Measurements from ENCODE around the gene KLHL22. TPM values are rescaled to one million over a fixed set of nuclear protein-coding genes. Genes with fewer than 3 reads are reported as not detected.

KLHL22 gene
- total and polyA plus RNA-seq, 2 experiments from 2014 or later: 23.6 to 38.0 TPM

DNA sequence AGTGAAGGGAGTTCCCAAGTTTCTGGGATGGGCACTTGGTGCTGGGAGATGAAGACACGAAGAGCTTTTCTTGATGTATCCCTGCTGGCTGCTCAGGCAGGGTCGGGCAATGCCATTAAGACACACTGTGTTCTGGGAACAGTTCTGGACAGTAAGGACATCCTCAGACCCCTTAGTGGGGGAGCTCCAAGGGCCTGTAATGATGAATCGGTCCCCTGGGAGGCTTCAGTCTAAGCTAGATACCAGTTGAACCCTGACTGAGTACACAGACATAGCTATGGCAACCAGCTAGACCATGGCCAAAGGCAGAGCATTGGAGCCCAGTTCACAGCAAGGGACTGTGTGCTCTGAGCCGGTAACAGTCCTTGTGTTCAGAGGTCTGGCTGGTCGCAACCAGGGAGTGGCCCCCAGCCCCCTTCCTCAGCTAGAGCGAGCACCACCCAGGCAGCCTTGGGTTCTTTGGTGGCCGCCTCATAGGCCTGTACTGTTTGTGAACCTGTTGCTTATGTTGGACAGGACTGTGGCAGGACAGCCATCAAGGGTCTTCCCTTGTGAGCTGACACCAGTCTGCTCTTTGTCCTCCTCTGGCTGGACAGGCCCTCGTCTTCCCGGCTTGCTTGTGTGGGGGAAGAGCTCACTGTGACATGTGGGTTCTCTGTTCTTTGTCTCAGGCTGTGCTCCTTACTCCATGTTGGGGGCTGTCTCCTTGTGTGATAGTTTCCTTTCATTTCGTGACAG, 36.8 kb upstream of the KLHL22 start:
- TF ChIP-seq EZH2phosphoT487 (IDR thresholded peaks at IDR 0.05; ENCODE audit: low read depth, severe bottlenecking, unreplicated experiment) (no peak), EZH2 (IDR thresholded peaks at IDR 0.05; ENCODE audit: borderline replicate concordance) (no peak), CTCF (IDR thresholded peaks at IDR 0.05; ENCODE audit: poor library complexity) (no peak)
- no peaks in the 10 kb centered on the region for H3K36me3 ChIP-seq (replicated peaks; ENCODE audit: insufficient read depth, low read depth)
- H2AFZ ChIP-seq: no peak overlapping the region
- peaks cover 48% of the 10 kb centered on the region for H4K20me1 ChIP-seq (ENCODE audit: insufficient read depth, poor library complexity, severe bottlenecking)
- H3K4me1 ChIP-seq (ENCODE audit: insufficient read depth): peaks cover 35% of the 10 kb centered on the region
- WGBS (ENCODE audit: low lambda C conversion rate, missing lambda C conversion rate): 75% methylated on average over 10 of the region's 10 CpGs
- H3K4me2 ChIP-seq: peak overlapping the region; percentile 15
- no peaks in the 10 kb centered on the region for H3K9me2 ChIP-seq (replicated peaks; ENCODE audit: insufficient read depth)
- H3K79me2 ChIP-seq: peaks cover 89% of the 10 kb centered on the region
- DNase-seq (ENCODE audit: low spot score): no peak
- peak overlapping the region; percentile 93 for H3K27ac ChIP-seq
- H3K4me3 ChIP-seq: no peak overlapping the region
- no peaks in the 10 kb centered on the region for H3K9me3 ChIP-seq (ENCODE audit: low read depth)
- H3K27me3 ChIP-seq: no peaks in the 10 kb centered on the region

DNA sequence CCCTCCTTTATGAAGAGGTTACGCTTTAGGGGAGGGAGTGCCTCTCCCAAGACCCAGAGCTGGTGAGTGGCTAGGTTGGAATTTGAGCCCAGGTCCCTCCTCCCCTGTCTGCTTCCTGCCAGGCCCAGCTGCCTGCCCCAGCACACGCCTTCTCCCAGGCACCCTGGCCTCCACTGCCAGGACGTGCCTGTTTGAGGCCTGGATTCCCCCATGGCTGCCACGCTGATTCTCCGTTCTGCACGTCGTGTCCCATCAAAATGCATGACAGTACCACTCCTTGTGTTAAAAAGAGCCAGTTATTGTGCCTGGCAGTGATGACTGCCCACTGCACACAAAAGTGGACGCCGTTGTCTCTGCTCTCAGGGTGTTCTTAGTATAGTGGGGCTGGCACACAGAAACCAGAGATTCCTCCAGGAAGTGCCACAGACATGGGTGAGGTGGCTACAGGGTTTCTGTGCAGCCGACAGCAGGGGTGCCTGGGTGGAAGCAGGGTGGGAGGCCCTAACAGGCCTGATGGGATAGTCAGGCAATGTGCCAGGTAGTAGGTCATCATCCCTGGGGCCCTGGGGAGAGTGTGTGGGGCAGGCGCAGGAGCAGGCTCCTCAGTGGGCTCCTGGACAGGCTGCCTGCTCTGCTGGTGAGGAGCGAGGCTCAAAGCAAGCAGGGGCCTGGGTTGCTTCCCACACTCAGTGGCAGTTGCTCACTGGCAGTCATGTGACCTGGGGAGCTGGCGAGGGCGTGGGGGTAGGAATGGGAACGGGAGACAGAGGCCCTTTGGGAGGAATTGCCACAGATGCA, 36.0 kb upstream of the KLHL22 start:
- peak; percentile 72 for DNase-seq (ENCODE audit: low spot score)

DNA sequence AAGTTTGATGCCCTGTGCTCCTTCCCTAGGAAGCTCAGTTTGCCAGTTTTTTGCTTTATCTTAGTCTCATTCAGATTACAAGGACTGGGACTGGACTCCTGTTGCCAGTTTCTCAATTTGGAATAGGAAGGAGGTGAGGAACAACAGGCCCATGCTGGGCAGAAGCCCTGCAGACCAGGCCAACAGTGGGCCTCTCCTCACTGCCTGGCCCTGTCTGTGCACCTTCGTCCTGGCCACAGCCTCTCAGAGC, 35.5 kb upstream of the KLHL22 start:
- Histone ChIP-seq H4K20me1 (ENCODE audit: insufficient read depth, poor library complexity, severe bottlenecking) (peaks cover 50% of the 10 kb centered on the region), H3K4me1 (ENCODE audit: insufficient read depth) (peaks cover 39% of the 10 kb centered on the region), H3K4me2 (peak overlapping the region; percentile 15), H3K27ac (peak overlapping the region; percentile 93), H3K36me3 (replicated peaks; ENCODE audit: insufficient read depth, low read depth) (no peaks in the 10 kb centered on the region), H3K9me2 (replicated peaks; ENCODE audit: insufficient read depth) (no peaks in the 10 kb centered on the region), H3K79me2 (peaks cover 85% of the 10 kb centered on the region), H3K27me3 (no peaks in the 10 kb centered on the region), H3K4me3 (no peak overlapping the region), H2AFZ (no peak overlapping the region), H3K9me3 (ENCODE audit: low read depth) (no peaks in the 10 kb centered on the region)
- TF ChIP-seq EZH2phosphoT487 (IDR thresholded peaks at IDR 0.05; ENCODE audit: low read depth, severe bottlenecking, unreplicated experiment) (no peak), CTCF (IDR thresholded peaks at IDR 0.05; ENCODE audit: poor library complexity) (no peak), EZH2 (IDR thresholded peaks at IDR 0.05; ENCODE audit: borderline replicate concordance) (no peak)
- WGBS (ENCODE audit: low lambda C conversion rate, missing lambda C conversion rate): 27% methylated on average over 1 of the region's 1 CpG
- no peak for DNase-seq (ENCODE audit: low spot score)

More for the DNA sequence above, 36.0 kb upstream of the KLHL22 start:
- Histone ChIP-seq H3K4me2 (peak overlapping the region; percentile 15), H3K79me2 (peaks cover 85% of the 10 kb centered on the region), H2AFZ (no peak overlapping the region), H3K36me3 (replicated peaks; ENCODE audit: insufficient read depth, low read depth) (no peaks in the 10 kb centered on the region), H3K27ac (peak overlapping the region; percentile 93), H3K4me3 (no peak overlapping the region), H3K27me3 (no peaks in the 10 kb centered on the region), H4K20me1 (ENCODE audit: insufficient read depth, poor library complexity, severe bottlenecking) (peaks cover 48% of the 10 kb centered on the region), H3K9me2 (replicated peaks; ENCODE audit: insufficient read depth) (no peaks in the 10 kb centered on the region), H3K4me1 (ENCODE audit: insufficient read depth) (peaks cover 37% of the 10 kb centered on the region), H3K9me3 (ENCODE audit: low read depth) (no peaks in the 10 kb centered on the region)
- WGBS (ENCODE audit: low lambda C conversion rate, missing lambda C conversion rate): 63% methylated on average over 15 of the region's 15 CpGs
- no peak for TF ChIP-seq EZH2 (IDR thresholded peaks at IDR 0.05; ENCODE audit: borderline replicate concordance)
- TF ChIP-seq CTCF (IDR thresholded peaks at IDR 0.05; ENCODE audit: poor library complexity): no peak
- no peak for TF ChIP-seq EZH2phosphoT487 (IDR thresholded peaks at IDR 0.05; ENCODE audit: low read depth, severe bottlenecking, unreplicated experiment)

All from hepatocyte (in vitro differentiated cells).